ENCODE data around the gene KCNQ1.

DNA sequence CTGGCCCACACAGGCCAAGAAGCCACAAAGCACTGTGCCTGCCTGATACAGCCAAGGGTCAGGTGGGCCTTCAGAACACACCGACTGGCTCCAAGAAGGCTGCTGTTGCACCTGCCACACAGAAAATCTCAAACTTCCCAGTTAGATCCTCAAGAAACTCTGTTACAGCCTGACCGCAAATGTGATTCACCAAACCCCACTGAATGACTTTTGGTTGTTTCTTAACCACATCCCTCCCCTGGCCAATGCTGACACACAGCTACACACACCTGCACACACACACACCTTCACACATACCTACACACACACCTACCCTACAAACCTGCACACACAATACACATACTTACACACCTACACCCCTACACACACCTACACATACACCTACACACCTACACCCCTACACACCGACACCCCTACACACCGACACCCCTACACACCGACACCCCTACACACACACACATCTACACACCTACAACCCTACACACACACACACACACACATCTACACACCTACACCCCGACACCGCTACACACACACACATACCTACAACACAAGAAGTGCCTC lies 409.3 kb downstream of the KCNQ1 start:
- TF ChIP-seq, protein P1, sequence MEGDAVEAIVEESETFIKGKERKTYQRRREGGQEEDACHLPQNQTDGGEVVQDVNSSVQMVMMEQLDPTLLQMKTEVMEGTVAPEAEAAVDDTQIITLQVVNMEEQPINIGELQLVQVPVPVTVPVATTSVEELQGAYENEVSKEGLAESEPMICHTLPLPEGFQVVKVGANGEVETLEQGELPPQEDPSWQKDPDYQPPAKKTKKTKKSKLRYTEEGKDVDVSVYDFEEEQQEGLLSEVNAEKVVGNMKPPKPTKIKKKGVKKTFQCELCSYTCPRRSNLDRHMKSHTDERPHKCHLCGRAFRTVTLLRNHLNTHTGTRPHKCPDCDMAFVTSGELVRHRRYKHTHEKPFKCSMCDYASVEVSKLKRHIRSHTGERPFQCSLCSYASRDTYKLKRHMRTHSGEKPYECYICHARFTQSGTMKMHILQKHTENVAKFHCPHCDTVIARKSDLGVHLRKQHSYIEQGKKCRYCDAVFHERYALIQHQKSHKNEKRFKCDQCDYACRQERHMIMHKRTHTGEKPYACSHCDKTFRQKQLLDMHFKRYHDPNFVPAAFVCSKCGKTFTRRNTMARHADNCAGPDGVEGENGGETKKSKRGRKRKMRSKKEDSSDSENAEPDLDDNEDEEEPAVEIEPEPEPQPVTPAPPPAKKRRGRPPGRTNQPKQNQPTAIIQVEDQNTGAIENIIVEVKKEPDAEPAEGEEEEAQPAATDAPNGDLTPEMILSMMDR (conservative IDR thresholded peaks at IDR 0.05; ENCODE audit: low read length): no peak
- no peak for TF ChIP-seq EZH2phosphoT487 (IDR thresholded peaks at IDR 0.05; ENCODE audit: borderline replicate concordance)

Data from Loucy (cell line).